ENCODE results near the gene PRG3. TPM values are rescaled to one million over a fixed set of nuclear protein-coding genes. Genes with fewer than 3 reads are reported as not detected.

PRG3 gene
- total RNA-seq, 1 donor from 2014 or later = not detected

DNA sequence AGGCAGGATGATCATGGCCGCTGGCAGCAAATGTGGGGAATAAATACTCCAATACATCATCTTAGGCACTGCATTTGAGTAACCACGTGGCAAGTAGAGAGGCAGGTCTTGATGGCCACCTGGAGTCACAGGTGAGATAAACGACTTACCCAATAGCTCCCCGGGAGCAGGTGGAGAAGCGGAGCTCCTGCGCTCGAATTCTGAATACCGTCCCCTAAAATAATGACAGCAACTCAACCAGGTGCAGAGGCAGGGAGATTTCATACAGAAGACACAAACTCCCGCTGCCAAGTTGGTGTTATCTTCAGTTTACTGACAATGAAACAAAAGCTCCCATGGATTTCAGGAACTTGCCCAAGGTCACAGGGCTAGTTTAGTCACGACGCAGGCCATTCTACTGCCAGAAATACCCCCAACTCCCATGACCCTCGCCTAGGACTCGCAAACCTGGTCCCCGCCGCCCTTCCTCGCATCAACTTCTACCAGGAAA lies 45.5 kb upstream of the PRG3 start:
- intact Hi-C loops (cut with DNase I) = no loop called here
- peak; percentile 3 for ATAC-seq
- peak overlapping the region; percentile 94 for H3K27ac ChIP-seq
- peaks cover 43% of the 10 kb centered on the region for H3K4me1 ChIP-seq
- DNase-seq = no peak
- H3K4me3 ChIP-seq = peak overlapping the region; percentile 56
- H3K36me3 ChIP-seq = peaks cover 23% of the 10 kb centered on the region
- TF ChIP-seq CTCF (IDR thresholded peaks at IDR 0.05) = no peak
- no peaks in the 10 kb centered on the region for H3K27me3 ChIP-seq
- H3K9me3 ChIP-seq = no peaks in the 10 kb centered on the region

GRCh38 chr11:57425565-57426438 lies 44.9 kb upstream of the PRG3 start:
- no peaks in the 10 kb centered on the region for H3K9me3 ChIP-seq
- intact Hi-C loops (cut with DNase I) = no loop called here
- ATAC-seq = peak; percentile 57
- peak overlapping the region; percentile 94 for H3K27ac ChIP-seq
- H3K36me3 ChIP-seq = peaks cover 27% of the 10 kb centered on the region
- H3K27me3 ChIP-seq = no peaks in the 10 kb centered on the region
- no peak for TF ChIP-seq CTCF (IDR thresholded peaks at IDR 0.05)
- DNase-seq = peak; percentile 83
- H3K4me3 ChIP-seq = peak overlapping the region; percentile 56
- H3K4me1 ChIP-seq = peaks cover 43% of the 10 kb centered on the region

- Histone ChIP-seq H3K4me3 (peak overlapping the region; percentile 56), H3K36me3 (peaks cover 35% of the 10 kb centered on the region), H3K4me1 (peaks cover 43% of the 10 kb centered on the region), H3K27me3 (no peaks in the 10 kb centered on the region), H3K27ac (peak overlapping the region; percentile 94), H3K9me3 (no peaks in the 10 kb centered on the region)
- peak; percentile 72 for ATAC-seq
- DNase-seq = peak; percentile 82
- intact Hi-C loops (cut with DNase I) = no loop called here
- TF ChIP-seq CTCF (IDR thresholded peaks at IDR 0.05) = no peak
Observed at GRCh38 chr11:57424792-57425564, 44.0 kb upstream of the PRG3 start.

DNA sequence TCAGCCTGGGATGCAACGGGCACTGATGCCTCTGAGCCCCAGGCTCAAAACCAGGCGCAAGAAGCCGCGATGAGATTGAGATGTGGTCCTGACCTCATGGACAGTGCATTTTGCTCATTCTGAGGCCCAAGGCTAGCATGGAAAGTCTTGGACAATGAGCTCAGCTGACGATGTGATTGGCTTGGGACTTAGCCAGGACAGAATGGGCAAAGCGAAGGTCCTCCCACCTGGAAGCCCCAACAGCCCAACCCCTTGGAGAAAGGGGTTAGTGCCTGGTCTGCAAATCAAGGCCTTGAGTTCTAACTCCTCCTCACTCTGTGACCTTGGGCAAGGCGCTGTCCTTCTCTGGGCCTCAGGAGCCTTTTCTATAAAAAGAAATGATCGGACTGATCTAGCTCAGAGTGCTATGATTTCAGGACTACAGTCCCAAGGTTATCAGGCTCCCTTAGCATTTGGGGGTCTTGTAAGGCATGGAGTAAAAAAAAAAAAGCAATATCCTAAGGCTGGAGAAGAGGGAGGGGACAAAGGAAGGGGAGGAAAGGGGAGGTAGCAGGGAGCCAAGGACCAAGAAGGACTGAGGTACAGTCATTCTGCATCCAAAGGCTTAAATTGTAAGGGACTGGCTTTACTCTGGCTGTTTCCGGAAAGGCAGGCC lies 43.3 kb upstream of the PRG3 start:
- H3K36me3 ChIP-seq = peaks cover 43% of the 10 kb centered on the region
- H3K27me3 ChIP-seq = no peaks in the 10 kb centered on the region
- no peak for TF ChIP-seq CTCF (IDR thresholded peaks at IDR 0.05)
- DNase-seq (no peak), ATAC-seq (no peak)
- H3K9me3 ChIP-seq = no peaks in the 10 kb centered on the region
- H3K27ac ChIP-seq = peak overlapping the region; percentile 94
- H3K4me1 ChIP-seq = peaks cover 43% of the 10 kb centered on the region
- peak overlapping the region; percentile 56 for H3K4me3 ChIP-seq
- intact Hi-C loops (cut with DNase I) = no loop called here

DNA sequence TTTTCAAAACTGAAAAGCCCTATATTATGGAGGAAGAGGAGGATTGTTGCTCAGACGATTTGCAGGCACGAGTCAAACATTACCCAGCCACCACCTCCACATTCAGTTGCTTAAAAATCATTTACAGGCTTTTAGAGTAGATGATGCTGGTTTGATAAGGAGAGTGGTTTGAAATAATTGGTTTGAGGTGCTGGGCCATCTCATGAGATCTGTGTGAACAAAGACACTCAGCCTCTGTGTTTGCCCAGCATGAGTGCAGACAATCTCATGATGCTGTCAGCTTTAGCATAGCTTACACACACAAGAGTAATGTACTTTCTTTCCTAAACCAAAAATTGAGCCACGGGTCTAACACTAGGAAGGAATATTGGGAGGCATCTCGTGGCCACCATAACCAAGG lies 41.7 kb upstream of the PRG3 start:
- no peaks in the 10 kb centered on the region for H3K9me3 ChIP-seq
- H3K27me3 ChIP-seq = no peaks in the 10 kb centered on the region
- TF ChIP-seq CTCF (IDR thresholded peaks at IDR 0.05) = no peak
- no peak for ATAC-seq
- no peak overlapping the region for H3K27ac ChIP-seq
- DNase-seq = no peak
- H3K36me3 ChIP-seq = peaks cover 57% of the 10 kb centered on the region
- no peak overlapping the region for H3K4me3 ChIP-seq
- intact Hi-C loops (cut with DNase I) = no loop called here
- H3K4me1 ChIP-seq = peaks cover 30% of the 10 kb centered on the region

Measured in upper lobe of right lung (tissue), 1 donor.